BLaER1 (cell line): ENCODE results near the gene PDZRN3.

Experiments
- H3K27ac ChIP-seq: shearing (Covaris generic); formaldehyde crosslinking; 2 replicates; pipeline ENCODE4 v1.8.1; 2022
- H3K27me3 ChIP-seq: shearing (Covaris generic); formaldehyde crosslinking; 2 replicates; pipeline ENCODE4 v1.8.1; 2022
- H3K36me3 ChIP-seq: shearing (Covaris generic); formaldehyde crosslinking; 2 replicates; pipeline ENCODE4 v1.8.1; 2022
- H3K4me1 ChIP-seq: shearing (Covaris generic); formaldehyde crosslinking; 2 replicates; pipeline ENCODE4 v1.8.1; 2022
- H3K4me2 ChIP-seq: shearing (Covaris generic); formaldehyde crosslinking; 2 replicates; pipeline ENCODE4 v1.8.1; 2022
- H3K4me3 ChIP-seq: shearing (Covaris generic); formaldehyde crosslinking; 2 replicates; pipeline ENCODE4 v1.8.1; 2022
- H3K9ac ChIP-seq: shearing (Covaris generic); formaldehyde crosslinking; 2 replicates; pipeline ENCODE4 v1.8.1; 2022
- H3K9me3 ChIP-seq: shearing (Covaris generic); formaldehyde crosslinking; 2 replicates; pipeline ENCODE4 v1.8.1; 2022
- H4K20me1 ChIP-seq: shearing (Covaris generic); formaldehyde crosslinking; 2 replicates; pipeline ENCODE4 v1.8.1; 2022
- Cebpa-rat ChIP-seq: shearing (Covaris generic); IDR thresholded peaks from 2 replicates; pipeline ENCODE4 v1.8.1; 2022

PDZRN3 gene

GRCh38 chr3:73563896-73564582 lies 60.7 kb downstream of the PDZRN3 start:
- Histone ChIP-seq H3K4me3 (no peak overlapping the region), H3K36me3 (no peaks in the 10 kb centered on the region), H3K27ac (no peak overlapping the region), H3K4me2 (no peak overlapping the region), H3K9me3 (no peaks in the 10 kb centered on the region), H4K20me1 (no peaks in the 10 kb centered on the region), H3K27me3 (no peaks in the 10 kb centered on the region), H3K4me1 (no peaks in the 10 kb centered on the region), H3K9ac (no peak overlapping the region)
- no peak for TF ChIP-seq Cebpa-rat

GRCh38 chr3:73561494-73561893 lies 63.2 kb downstream of the PDZRN3 start:
- Histone ChIP-seq H4K20me1 (no peaks in the 10 kb centered on the region), H3K27me3 (no peaks in the 10 kb centered on the region), H3K4me3 (no peak overlapping the region), H3K27ac (no peak overlapping the region), H3K9ac (no peak overlapping the region), H3K4me1 (no peaks in the 10 kb centered on the region), H3K9me3 (no peaks in the 10 kb centered on the region), H3K4me2 (no peak overlapping the region), H3K36me3 (no peaks in the 10 kb centered on the region)
- TF ChIP-seq Cebpa-rat, result no peak

DNA sequence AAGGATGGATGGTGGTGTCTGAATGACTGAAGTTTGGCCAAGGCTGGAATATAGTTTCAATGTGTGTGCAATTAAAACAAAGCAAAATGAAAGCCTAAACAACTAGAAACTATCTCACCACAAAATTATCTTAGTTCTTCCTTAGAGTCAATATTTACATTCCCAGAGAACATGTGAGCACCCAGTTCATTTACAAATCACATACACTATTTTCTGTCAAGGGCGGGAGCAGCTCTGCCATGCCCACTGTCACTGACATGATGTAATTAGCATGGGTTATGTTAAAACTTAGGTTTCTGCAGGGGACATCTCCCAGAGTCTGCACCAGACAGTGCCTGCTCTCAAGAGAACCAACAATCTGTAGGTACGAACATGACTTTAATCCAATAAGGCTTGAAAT lies 65.0 kb downstream of the PDZRN3 start:
- Histone ChIP-seq H3K4me1 (no peaks in the 10 kb centered on the region), H3K4me2 (no peak overlapping the region), H4K20me1 (no peaks in the 10 kb centered on the region), H3K27ac (no peak overlapping the region), H3K9ac (no peak overlapping the region), H3K9me3 (no peaks in the 10 kb centered on the region), H3K27me3 (no peaks in the 10 kb centered on the region), H3K36me3 (no peaks in the 10 kb centered on the region), H3K4me3 (no peak overlapping the region)
- TF ChIP-seq Cebpa-rat, result no peak

GRCh38 chr3:73558727-73559075 lies 66.0 kb downstream of the PDZRN3 start:
- no peak overlapping the region for H3K4me3 ChIP-seq
- no peaks in the 10 kb centered on the region for H3K36me3 ChIP-seq
- H3K9ac ChIP-seq, result no peak overlapping the region
- TF ChIP-seq Cebpa-rat, result no peak
- H3K27ac ChIP-seq, result no peak overlapping the region
- no peak overlapping the region for H3K4me2 ChIP-seq
- H3K9me3 ChIP-seq, result no peaks in the 10 kb centered on the region
- H4K20me1 ChIP-seq, result no peaks in the 10 kb centered on the region
- no peaks in the 10 kb centered on the region for H3K27me3 ChIP-seq
- no peaks in the 10 kb centered on the region for H3K4me1 ChIP-seq

- Histone ChIP-seq H3K36me3 (no peaks in the 10 kb centered on the region), H4K20me1 (no peaks in the 10 kb centered on the region), H3K4me3 (no peak overlapping the region), H3K4me2 (no peak overlapping the region), H3K9ac (no peak overlapping the region), H3K27me3 (no peaks in the 10 kb centered on the region), H3K27ac (no peak overlapping the region), H3K9me3 (no peaks in the 10 kb centered on the region), H3K4me1 (no peaks in the 10 kb centered on the region)
- no peak for TF ChIP-seq Cebpa-rat
Observed at GRCh38 chr3:73557986-73558726, 66.6 kb downstream of the PDZRN3 start.

DNA sequence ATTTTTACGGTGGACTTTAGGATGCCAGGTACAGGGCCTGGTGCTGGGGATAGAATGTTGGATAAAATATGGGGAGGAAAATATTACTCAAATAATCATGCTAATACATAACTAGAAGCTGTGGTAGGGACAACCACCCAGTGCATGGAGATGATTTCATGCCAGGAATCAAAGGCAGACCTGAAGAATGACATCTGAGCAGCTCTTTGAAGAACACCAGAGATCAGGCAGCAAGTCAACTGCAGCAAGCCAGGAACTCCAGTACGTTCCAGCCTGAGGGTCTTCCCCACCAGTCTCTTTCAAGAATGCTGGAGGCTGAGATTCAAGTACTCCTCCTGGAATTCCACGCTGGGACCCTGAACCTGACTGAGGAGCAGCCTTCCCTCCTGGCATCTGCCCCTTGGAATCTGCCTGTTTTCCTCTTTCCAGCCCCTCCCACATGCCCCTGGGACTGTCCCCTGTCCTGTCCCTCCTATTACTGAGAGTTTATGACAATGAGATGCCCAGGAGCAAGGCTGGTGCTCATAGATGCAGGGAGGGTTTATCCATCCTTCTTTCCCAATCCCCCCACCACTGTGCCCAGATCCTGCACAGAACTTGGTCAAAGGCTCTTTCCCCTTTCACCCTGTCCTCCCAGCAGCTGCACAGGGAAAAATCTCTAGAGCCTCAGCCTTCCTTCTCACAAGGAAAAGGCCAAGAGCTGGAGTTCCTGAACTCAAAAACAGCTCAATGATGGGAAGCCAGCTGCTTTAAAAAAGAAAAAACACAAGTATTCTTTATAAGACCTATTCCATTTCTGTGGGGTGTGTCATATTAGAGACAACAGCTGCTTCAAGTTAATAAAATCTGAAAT lies 68.0 kb downstream of the PDZRN3 start:
- H3K9me3 ChIP-seq, result no peaks in the 10 kb centered on the region
- H3K4me3 ChIP-seq, result no peak overlapping the region
- no peaks in the 10 kb centered on the region for H3K27me3 ChIP-seq
- H3K4me1 ChIP-seq, result no peaks in the 10 kb centered on the region
- no peaks in the 10 kb centered on the region for H3K36me3 ChIP-seq
- no peaks in the 10 kb centered on the region for H4K20me1 ChIP-seq
- no peak overlapping the region for H3K4me2 ChIP-seq
- H3K9ac ChIP-seq, result no peak overlapping the region
- H3K27ac ChIP-seq, result no peak overlapping the region
- no peak for TF ChIP-seq Cebpa-rat

GRCh38 chr3:73555076-73555475 lies 69.7 kb downstream of the PDZRN3 start:
- no peak for TF ChIP-seq Cebpa-rat
- no peak overlapping the region for H3K4me2 ChIP-seq
- H3K9me3 ChIP-seq, result no peaks in the 10 kb centered on the region
- no peak overlapping the region for H3K9ac ChIP-seq
- H3K36me3 ChIP-seq, result no peaks in the 10 kb centered on the region
- H3K4me3 ChIP-seq, result no peak overlapping the region
- H3K27ac ChIP-seq, result no peak overlapping the region
- no peaks in the 10 kb centered on the region for H3K27me3 ChIP-seq
- H4K20me1 ChIP-seq, result no peaks in the 10 kb centered on the region
- H3K4me1 ChIP-seq, result no peaks in the 10 kb centered on the region

DNA sequence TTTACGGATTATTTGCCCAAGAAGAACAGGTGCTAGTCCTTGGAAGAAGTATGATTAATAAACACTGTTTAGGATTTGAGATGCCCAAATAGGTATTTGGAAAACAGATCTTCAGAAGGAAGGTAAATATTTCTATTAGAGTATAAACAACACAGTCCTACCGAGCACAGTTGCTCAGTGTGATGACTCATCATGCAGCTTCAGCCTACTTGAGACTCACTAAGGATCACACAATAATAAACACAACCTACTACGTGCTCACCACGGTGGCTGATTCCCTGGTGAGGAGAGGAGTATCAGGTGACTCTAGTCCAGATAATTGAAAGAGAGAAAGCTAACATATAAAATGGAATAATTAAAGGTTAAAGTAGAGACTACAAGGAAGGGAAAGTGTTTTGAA lies 72.0 kb downstream of the PDZRN3 start:
- Histone ChIP-seq H3K9me3 (no peaks in the 10 kb centered on the region), H4K20me1 (no peaks in the 10 kb centered on the region), H3K4me2 (no peak overlapping the region), H3K4me3 (no peak overlapping the region), H3K9ac (no peak overlapping the region), H3K27me3 (no peaks in the 10 kb centered on the region), H3K4me1 (peaks cover 3% of the 10 kb centered on the region; the same call in 1 of the 2 replicates), H3K36me3 (no peaks in the 10 kb centered on the region), H3K27ac (no peak overlapping the region)
- TF ChIP-seq Cebpa-rat, result no peak

- no peak for TF ChIP-seq Cebpa-rat
- no peak overlapping the region for H3K27ac ChIP-seq
- peaks cover 6% of the 10 kb centered on the region; the same call in 1 of the 2 replicates for H3K4me1 ChIP-seq
- no peaks in the 10 kb centered on the region for H3K9me3 ChIP-seq
- no peak overlapping the region for H3K9ac ChIP-seq
- no peaks in the 10 kb centered on the region for H3K36me3 ChIP-seq
- H4K20me1 ChIP-seq, result no peaks in the 10 kb centered on the region
- H3K4me3 ChIP-seq, result no peak overlapping the region
- no peaks in the 10 kb centered on the region for H3K27me3 ChIP-seq
- H3K4me2 ChIP-seq, result no peak overlapping the region
Observed at GRCh38 chr3:73550032-73550431, 74.7 kb downstream of the PDZRN3 start.
